ENCODE results near the gene FDXR.
A peak's percentile ranks its signal among the peaks of the same experiment; 100 is the strongest.

The FDXR gene

GRCh38 chr17:74893936-74894671, 21.3 kb upstream of the FDXR start:
- DNase-seq = no peak

GRCh38 chr17:74892974-74893911, 20.4 kb upstream of the FDXR start, which contains the start of gene FADS6:
Gene FADS6, minus strand, starts transcription at chr17:74893633. Its CDS starts 38 bp downstream, at chr17:74893595.
- peak; percentile 23 for DNase-seq

DNA sequence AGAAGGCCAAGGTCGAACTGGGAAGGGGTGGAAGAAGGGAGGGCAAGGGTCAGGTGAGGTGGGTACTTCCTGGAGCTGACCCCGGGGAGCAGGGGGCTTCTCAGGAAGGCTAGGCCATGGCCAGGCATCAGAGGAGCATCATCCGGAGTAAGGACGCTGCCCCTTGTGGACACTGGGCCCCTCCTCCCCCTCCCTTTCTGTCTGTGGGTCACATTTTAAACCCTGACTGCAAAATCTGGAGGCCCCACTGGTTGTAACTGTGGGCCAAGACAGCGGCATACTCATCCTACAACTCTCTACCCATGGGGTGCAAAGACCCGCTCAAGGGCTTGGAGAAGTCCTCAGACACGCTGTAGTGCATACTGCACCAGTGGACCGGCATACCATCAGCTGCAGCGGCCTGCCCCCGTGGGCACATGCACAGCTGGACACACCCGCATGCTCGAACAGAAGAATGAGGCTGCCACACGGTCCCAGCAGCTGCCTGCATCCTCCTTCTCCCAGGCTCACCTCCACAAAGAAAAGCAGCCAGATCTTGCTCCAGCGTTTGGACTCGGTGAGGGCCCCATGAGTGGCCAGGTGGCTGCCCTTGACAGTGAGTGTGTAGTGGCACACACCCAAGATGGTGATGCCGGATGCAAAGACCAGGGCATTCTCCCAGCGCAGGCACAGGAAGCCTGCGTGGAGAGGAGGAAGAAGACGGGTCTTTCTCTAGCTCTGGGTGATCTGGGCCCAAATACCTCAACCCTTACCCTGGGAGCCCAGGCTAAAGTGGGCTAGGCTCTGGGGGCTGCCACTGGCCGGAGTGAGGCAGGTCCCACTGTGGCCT, 19.4 kb upstream of the FDXR start:
- DNase-seq = no peak

GRCh38 chr17:74890554-74890953, 17.8 kb upstream of the FDXR start:
- no peak for DNase-seq

GRCh38 chr17:74888469-74888868, 15.7 kb upstream of the FDXR start:
- DNase-seq = no peak

GRCh38 chr17:74883241-74883745, 10.5 kb upstream of the FDXR start:
- DNase-seq = no peak

DNA sequence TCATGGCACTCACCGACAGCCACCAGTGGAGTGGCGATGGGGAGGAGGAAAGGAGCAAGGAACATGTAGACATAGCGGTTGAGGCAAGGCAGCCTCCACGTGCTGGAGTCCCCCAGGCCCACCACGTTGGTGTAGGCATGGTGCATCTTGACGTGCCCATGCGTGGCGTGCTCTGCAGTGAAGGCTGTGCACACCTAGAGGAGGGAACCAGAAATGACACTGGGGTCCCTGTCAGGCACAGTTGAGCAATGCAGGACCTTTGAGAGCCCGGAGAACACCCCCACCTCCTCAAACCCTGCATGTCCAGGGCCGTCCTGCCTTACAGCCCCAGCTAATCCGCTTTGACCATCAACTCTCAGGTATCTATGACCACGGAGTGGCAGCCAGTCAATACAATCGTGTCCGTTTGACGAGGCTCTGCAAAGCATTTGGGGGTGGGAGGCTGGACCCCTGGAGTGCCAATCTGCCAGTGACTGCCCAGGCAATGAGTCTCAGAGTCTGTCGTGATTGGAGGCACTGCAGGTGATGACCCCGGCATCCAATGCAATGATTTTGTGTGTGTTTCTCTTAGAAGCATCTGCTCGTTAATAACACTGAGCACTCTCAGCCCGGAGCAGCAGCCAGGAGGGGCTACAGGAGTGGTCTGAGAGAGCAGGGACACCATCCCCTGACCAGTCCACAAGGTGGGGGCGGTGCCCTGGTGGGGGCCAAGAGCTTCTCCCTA, 9.9 kb upstream of the FDXR start:
- no peak for DNase-seq

GRCh38 chr17:74881073-74881472, 8.3 kb upstream of the FDXR start:
- DNase-seq = no peak

DNA sequence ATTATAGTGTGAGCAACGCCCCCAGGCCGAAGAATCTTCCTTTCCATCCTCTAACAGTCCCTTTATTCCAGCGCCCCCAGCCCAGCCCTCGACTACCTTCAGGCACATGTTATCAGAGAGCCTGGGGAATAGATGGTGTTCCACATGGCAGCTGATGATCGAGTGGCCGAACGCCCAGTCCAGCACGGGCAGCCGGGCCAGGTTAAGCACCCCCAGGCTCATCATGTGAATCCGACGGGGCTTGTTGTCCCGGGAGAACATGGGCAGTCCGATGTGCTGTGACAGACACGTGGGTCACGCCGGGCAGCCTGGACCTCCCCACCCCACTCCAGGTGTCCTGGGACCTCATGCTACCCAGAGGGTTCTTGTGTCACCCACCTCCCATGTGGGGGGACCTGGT, 6.5 kb upstream of the FDXR start:
- DNase-seq = no peak

DNA sequence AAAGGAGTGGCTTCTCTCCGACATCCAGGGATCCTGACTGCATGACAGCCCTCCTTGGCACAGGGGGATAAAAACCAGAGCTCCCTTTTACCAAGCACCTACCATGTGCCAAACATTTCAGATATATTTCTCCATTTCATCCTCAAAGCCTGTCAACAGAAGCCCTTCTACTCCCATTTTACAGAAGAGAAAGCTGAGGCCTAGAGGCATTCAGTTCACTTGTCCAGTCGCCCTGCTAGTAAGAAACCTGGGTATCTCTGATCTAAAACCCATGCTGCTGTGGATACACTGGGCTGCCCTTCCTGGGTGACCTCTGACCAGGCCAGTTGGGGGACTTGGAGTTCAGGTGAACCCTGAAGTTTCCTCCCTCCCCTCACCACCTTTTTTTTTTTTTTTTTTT, 5.9 kb upstream of the FDXR start:
- no peak for DNase-seq

- no peak for DNase-seq
These were observed 5.1 kb upstream of the FDXR start for GRCh38 chr17:74877592-74878548.

DNA sequence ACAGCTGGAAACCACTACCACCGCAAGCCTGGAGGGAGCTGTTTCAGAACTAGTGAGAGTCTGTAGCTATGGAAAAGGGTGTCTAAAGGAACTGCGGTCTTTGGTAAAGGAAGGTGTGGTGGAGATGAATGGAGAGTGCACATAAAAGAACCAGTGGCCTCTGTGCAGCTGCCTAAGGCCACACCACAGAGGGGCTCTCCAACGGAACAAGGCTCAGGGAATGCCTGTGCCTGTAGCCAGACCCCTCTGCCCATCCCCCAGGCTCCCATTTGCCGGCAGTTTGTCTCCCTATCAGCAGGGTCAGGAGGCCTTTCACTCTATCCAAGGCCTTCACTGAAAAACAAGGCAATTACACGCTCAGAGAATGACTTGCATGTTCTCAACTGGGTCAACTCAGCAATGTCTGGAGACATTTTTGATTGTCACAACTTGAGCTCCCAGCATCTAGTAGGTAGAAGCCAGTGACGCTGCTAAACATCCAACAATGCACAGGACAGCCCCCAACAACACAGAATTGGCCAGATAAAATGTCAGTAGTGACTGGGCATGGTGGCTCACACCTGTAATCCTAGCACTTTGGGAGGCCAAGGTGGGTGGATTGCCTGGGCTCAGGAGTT, 3.3 kb upstream of the FDXR start:
- DNase-seq = no peak

GRCh38 chr17:74875155-74875976, 2.6 kb upstream of the FDXR start:
- no peak for DNase-seq

GRCh38 chr17:74874615-74875037, 1.8 kb upstream of the FDXR start:
- no peak for DNase-seq

GRCh38 chr17:74873874-74874614, 1.2 kb upstream of the FDXR start:
- no peak for DNase-seq

DNA sequence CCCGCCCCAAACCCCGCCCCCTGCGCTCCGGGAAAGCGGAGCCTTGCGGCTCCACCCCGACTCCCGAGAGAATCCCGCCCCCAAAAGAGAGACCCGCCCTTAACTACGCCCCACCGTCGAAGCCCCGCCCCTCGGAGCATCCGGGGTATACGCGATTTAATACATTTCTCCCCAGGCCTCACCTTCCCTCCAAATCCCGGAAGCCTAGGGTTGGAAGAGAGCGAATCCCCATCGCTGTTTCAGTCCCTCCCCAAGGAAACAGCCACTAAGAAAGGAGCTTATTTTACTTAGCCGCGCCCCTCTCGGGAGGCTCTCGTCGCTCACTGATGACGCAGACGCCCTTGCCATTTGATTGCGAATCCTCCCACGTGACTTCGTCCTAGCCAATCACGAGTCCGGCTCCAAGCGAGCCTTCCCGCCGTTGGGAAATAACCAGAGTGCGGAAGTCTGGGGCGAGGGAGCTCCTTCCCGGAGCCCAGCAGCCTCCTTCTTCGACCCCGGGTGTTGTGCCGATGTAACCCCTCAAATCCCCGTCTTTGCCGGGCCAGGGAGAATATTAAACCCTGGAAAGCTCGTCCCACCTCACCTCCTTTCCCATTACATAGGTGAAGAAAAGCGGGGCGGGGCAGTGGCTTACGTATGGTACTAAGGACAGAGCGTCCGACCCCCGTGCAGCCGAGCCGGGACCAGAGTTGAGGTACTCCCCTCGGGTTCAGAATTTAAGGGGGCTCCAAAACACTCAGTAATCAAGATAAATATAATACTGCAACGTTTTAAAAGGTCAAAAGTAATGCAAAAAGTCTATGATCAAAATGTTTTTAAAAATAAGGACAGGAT, 461 bp upstream of the FDXR start:
- DNase-seq = peak; percentile 99

- no peak for DNase-seq
These were observed 1.3 kb downstream of the FDXR start for GRCh38 chr17:74871356-74872076.

Data from stimulated activated CD4-positive, alpha-beta T cell treated with anti-CD3 and anti-CD28 coated beads, Interleukin-15, amount 100 ng/mL, for 24 hours (primary cell).